Osteocyte (in vitro differentiated cells): ENCODE measurements around the gene PPP1CC. TPM values are rescaled to one million over a fixed set of nuclear protein-coding genes. Genes with fewer than 3 reads are reported as not detected.

Experiments
- DNase-seq: peaks from one replicate; pipeline ENCODE4 v3.0.0; 2021; ENCODE audit warnings: mixed read lengths; ENCODE audit not compliant: unreplicated experiment; ENCODE audit errors: extremely low spot score
- H3K27ac Mint-ChIP-seq: one replicate; pipeline ENCODE4 v1.8.0; 2021; ENCODE audit warnings: mild to moderate bottlenecking, mixed read lengths; ENCODE audit not compliant: unreplicated experiment
- H3K27me3 Mint-ChIP-seq: one replicate; pipeline ENCODE4 v1.8.0; 2021; ENCODE audit warnings: mixed read lengths; ENCODE audit not compliant: unreplicated experiment
- H3K36me3 Mint-ChIP-seq: one replicate; pipeline ENCODE4 v1.8.0; 2021; ENCODE audit warnings: mixed read lengths; ENCODE audit not compliant: unreplicated experiment
- H3K4me1 Mint-ChIP-seq: one replicate; pipeline ENCODE4 v1.8.0; 2021; ENCODE audit warnings: mixed read lengths; ENCODE audit not compliant: unreplicated experiment
- H3K4me3 Mint-ChIP-seq: one replicate; pipeline ENCODE4 v1.8.0; 2021; ENCODE audit warnings: mild to moderate bottlenecking, moderate library complexity, mixed read lengths; ENCODE audit not compliant: unreplicated experiment
- H3K9me3 Mint-ChIP-seq: one replicate; pipeline ENCODE4 v1.8.0; 2021; ENCODE audit warnings: mixed read lengths; ENCODE audit not compliant: unreplicated experiment
- CTCF ChIP-seq: fragments of 200-600 bp; sonication (generic); IDR thresholded peaks from 2 replicates; pipeline ENCODE4 v1.5.0; 2021; ENCODE audit warnings: antibody characterized with exemption, mild to moderate bottlenecking, moderate library complexity
- total RNA-seq: library from RNA; stranded (reverse); gene quantifications from 2 replicates; pipeline ENCODE4 v1.2.1, GENCODE V29; 2021

The PPP1CC gene
- total RNA-seq, 1 donor from 2014 or later: 102 TPM

- no peak for DNase-seq
- Mint-ChIP-seq H3K9me3 (no peaks in the 10 kb centered on the region), H3K27ac (peak within 1 kb of the TSS; percentile 10), H3K27me3 (peaks cover 16% of the 10 kb centered on the region), H3K4me1 (peaks cover 12% of the 10 kb centered on the region), H3K36me3 (no peaks in the 10 kb centered on the region), H3K4me3 (peak within 1 kb of the TSS; percentile 77)
- TF ChIP-seq CTCF: no peak
These were observed 54.0 kb downstream of the PPP1CC start, which contains the start of gene HVCN1 for GRCh38 chr12:110688446-110689280. HVCN1 (minus strand) TSS chr12:110689115; CDS start chr12:110683245, 5,870 bp downstream.

DNA sequence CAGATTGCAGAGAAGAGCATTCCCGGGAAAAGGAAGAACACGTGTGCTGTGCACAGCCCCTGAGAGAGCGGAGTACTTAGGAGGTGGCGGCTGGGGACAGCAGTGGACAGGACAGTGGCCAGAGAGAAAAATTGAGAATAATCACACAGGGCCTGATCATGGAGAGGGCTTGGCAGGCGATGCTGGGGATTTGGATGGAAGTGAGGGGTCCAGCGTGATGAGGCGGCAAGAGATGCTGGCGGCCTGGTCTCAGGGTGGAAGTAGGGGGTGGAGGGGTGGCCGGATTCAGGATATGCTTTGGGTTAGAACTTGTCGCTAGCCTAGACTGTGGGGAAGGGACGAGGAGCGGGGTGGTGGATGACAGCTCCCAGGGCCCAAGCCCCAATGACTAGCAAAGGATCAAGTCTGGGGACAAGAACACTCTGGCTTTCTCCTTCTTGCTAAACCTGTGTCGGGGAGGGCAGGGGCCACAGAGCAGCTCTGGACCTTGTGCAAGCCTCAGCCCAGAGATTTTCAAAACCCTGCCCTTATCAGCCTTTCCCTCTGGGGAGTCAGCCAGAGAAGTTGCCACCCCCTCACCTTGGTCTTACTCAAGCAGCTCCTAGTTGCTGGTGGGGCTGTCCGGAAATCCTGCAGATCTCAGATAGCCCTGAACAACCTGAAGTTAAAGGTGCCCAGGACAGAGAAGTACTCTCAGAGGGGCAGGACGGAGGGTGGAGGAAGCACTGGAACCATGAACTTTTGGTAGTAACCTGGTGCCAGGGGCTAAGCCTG lies 55.1 kb downstream of the PPP1CC start:
- no peaks in the 10 kb centered on the region for H3K36me3 Mint-ChIP-seq
- H3K4me1 Mint-ChIP-seq: peaks cover 12% of the 10 kb centered on the region
- peak overlapping the region; percentile 67 for H3K4me3 Mint-ChIP-seq
- H3K27me3 Mint-ChIP-seq: peaks cover 16% of the 10 kb centered on the region
- H3K27ac Mint-ChIP-seq: no peak overlapping the region
- no peak for TF ChIP-seq CTCF
- DNase-seq: no peak
- no peaks in the 10 kb centered on the region for H3K9me3 Mint-ChIP-seq

DNA sequence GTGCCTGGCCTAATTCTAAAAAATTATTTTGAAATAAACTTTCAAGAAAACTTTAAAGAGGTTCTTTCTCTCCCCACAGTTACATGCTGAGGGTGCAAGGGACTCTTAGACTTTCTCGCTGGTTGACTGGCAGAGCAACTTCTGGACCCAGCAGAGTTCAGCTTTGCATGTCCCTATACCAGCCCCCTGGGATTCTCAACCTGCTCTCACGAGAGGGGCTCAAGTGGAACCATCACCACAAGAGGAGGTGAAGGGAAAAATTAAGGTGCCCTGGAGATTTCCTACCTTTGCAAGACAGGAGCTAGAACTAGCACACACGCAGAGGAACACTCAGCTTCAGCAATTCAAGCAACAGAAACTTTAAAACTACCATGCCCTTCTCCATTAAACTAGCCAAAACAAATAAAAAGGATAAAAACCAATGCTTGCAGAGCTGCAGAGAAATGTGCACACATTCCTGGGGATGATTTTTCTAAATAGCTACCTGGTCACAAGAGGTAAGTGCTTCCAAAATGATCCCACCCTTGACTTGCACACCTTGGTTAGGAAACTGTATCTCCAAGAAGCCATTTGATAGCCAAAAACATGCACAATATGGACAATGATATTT lies 56.3 kb downstream of the PPP1CC start:
- Mint-ChIP-seq H3K27me3 (peaks cover 16% of the 10 kb centered on the region), H3K4me3 (no peak overlapping the region), H3K27ac (no peak overlapping the region), H3K36me3 (peaks cover 2% of the 10 kb centered on the region), H3K4me1 (peaks cover 12% of the 10 kb centered on the region), H3K9me3 (no peaks in the 10 kb centered on the region)
- no peak for DNase-seq
- no peak for TF ChIP-seq CTCF

GRCh38 chr12:110684312-110684836 lies 58.3 kb downstream of the PPP1CC start:
- Mint-ChIP-seq H3K27me3 (peaks cover 16% of the 10 kb centered on the region), H3K4me1 (peaks cover 7% of the 10 kb centered on the region), H3K36me3 (peaks cover 2% of the 10 kb centered on the region), H3K27ac (no peak overlapping the region), H3K4me3 (no peak overlapping the region), H3K9me3 (no peaks in the 10 kb centered on the region)
- no peak for DNase-seq
- no peak for TF ChIP-seq CTCF
